HL-60/S4 (cell line): ENCODE measurements around the gene THEM5.
"Not testable (repeated sequence)": the region's sequence is repeated elsewhere in the genome, so short reads cannot be mapped to it uniquely, and the experiment has no call there.

ENCODE experiments used
- in situ Hi-C: fragments of 300-500 bp; cut with MboI; formaldehyde crosslinking; loops from 2 replicates; pipeline ENCODE4 v1.14.3; 2022; ENCODE audit warnings: low sequenced_read_pairs

Gene THEM5

GRCh38 chr1:151853411-151853943, at the start of gene THEM5:
Gene THEM5 (minus strand): TSS chr1:151853712. CDS start chr1:151853565, 147 bp downstream.
- in situ Hi-C loops: no loop called here

GRCh38 chr1:151902858-151903257, 49.3 kb upstream of the THEM5 start:
- in situ Hi-C loops: no loop called here

- in situ Hi-C loops: not testable (repeated sequence)
These were observed 47.3 kb upstream of the THEM5 start for GRCh38 chr1:151900804-151901203.

- in situ Hi-C loops: no loop called here
These were observed 45.0 kb upstream of the THEM5 start for GRCh38 chr1:151898519-151898991.

GRCh38 chr1:151897991-151898431, 44.5 kb upstream of the THEM5 start:
- in situ Hi-C loops: no loop called here

- in situ Hi-C loops: no loop called here
These were observed 39.8 kb upstream of the THEM5 start for GRCh38 chr1:151893176-151893924.

GRCh38 chr1:151892190-151892589, 38.7 kb upstream of the THEM5 start:
- in situ Hi-C loops: no loop called here

- in situ Hi-C loops: no loop called here
These were observed 38.0 kb upstream of the THEM5 start for GRCh38 chr1:151891512-151891911.

- in situ Hi-C loops: loop anchor here (10.0 kb wide), 1 partner anchor 64 kb away; no protein-coding TSS in a partner anchor
These were observed 35.6 kb upstream of the THEM5 start for GRCh38 chr1:151888972-151889570.

GRCh38 chr1:151887028-151887427, 33.5 kb upstream of the THEM5 start:
- in situ Hi-C loops: loop anchor here (10.0 kb wide), 1 partner anchor 62 kb away; no protein-coding TSS in a partner anchor

- in situ Hi-C loops: loop anchor here (10.0 kb wide), 1 partner anchor 61 kb away; no protein-coding TSS in a partner anchor
These were observed 32.0 kb upstream of the THEM5 start for GRCh38 chr1:151885479-151885878.

GRCh38 chr1:151884879-151885278, 31.4 kb upstream of the THEM5 start:
- in situ Hi-C loops: loop anchor here (10.0 kb wide), 1 partner anchor 60 kb away; no protein-coding TSS in a partner anchor

- in situ Hi-C loops: loop anchor here (10.0 kb wide), 1 partner anchor 60 kb away; no protein-coding TSS in a partner anchor
These were observed 30.9 kb upstream of the THEM5 start for GRCh38 chr1:151884445-151884844.

GRCh38 chr1:151883898-151884297, 30.4 kb upstream of the THEM5 start:
- in situ Hi-C loops: loop anchor here (10.0 kb wide), 1 partner anchor 59 kb away; no protein-coding TSS in a partner anchor

GRCh38 chr1:151882918-151883317, 29.4 kb upstream of the THEM5 start:
- in situ Hi-C loops: loop anchor here (10.0 kb wide), 1 partner anchor 58 kb away; no protein-coding TSS in a partner anchor

GRCh38 chr1:151882466-151882865, 29.0 kb upstream of the THEM5 start:
- in situ Hi-C loops: loop anchor here (10.0 kb wide), 1 partner anchor 58 kb away; no protein-coding TSS in a partner anchor

GRCh38 chr1:151881479-151881878, 28.0 kb upstream of the THEM5 start:
- in situ Hi-C loops: loop anchor here (10.0 kb wide), 1 partner anchor 57 kb away; no protein-coding TSS in a partner anchor

- in situ Hi-C loops: no loop called here
These were observed 22.0 kb upstream of the THEM5 start for GRCh38 chr1:151875419-151876097.

GRCh38 chr1:151872776-151873175, 19.3 kb upstream of the THEM5 start:
- in situ Hi-C loops: not testable (repeated sequence)

- in situ Hi-C loops: no loop called here
These were observed 17.9 kb upstream of the THEM5 start for GRCh38 chr1:151871284-151872030.
